ENCODE data around the gene DNALI1.

- TF ChIP-seq CTCF (IDR thresholded peaks at IDR 0.05; ENCODE audit: low read depth, low read length) (no peak), EZH2phosphoT487 (IDR thresholded peaks at IDR 0.05; ENCODE audit: low read depth) (no peak)
Measured at GRCh38 chr1:37575692-37576091, 19.0 kb downstream of the DNALI1 start.
